Measurements from ENCODE around the gene NBPF26.
"Not testable (repeated sequence)": the region's sequence is repeated elsewhere in the genome, so short reads cannot be mapped to it uniquely, and the experiment has no call there.

The NBPF26 gene

DNA sequence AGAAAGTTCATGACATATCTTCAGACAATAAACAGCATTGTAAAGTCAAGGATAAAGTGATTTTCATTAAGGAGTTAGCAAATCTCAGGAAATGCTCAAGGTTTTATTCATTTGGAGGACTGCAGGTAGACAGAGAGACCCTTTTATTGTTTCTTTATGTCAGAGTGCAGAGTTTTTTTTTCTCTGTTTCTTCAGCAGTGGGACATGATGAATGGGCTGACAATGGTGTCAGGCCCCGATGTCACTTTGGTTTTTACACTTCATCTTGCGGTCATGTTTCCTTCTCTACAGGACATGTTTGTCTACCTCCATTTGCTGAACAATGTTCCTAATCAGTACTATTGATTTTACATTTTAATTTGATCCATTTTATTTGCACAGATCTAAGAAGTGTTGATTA lies 134.4 kb downstream of the NBPF26 start:
- not testable (repeated sequence) for DNase-seq (ENCODE audit: low read depth)

DNA sequence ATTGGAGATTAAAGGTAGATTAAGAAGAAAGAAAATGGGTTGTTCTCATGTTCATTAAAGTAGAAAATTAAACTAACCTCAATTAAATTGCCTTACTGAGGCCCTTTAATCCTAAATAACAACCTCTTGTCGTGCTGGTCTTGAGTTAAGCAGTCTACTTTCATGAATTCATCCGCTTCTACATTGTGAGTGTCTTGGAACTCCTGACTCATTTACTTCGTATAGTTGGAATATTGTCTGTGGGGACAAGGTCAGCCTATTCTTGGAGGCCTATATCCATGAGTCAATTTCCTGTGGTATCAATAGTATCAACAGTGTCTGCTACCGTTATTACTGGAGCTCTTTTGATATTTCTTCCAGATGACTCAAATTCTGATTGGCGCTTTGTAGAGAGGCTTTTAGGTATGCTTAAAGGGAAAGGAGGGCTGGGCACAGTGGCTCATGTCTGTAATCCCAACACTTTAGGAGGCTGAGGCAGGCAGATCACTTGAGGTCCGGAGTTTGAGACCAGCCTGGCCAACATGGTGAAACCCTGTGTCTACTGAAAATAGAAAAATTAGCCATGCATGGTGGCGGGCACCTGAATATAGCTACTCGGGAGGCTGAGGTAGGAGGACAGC lies 136.0 kb downstream of the NBPF26 start:
- not testable (repeated sequence) for DNase-seq (ENCODE audit: low read depth)

DNA sequence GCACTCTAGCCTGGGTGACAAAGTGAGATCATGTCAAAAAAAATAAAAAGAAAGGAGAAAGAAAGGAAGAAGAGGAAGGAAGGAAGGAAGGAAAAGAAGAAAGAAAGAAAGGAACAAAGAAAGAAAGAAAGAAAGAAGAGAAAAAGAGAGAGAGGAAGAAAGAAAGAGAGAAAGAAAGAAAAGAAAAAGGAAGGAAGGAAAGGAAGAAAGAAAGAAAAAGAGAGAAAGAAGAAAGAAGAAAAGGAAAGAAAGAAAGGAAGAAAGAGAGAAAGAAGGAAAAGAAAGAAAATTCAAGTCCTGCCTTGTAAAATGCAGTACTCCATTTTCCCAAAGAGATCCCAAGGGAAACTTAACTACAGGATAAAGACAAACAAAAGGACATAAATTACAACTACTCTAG lies 154.5 kb downstream of the NBPF26 start:
- DNase-seq (ENCODE audit: low read depth): not testable (repeated sequence)

DNA sequence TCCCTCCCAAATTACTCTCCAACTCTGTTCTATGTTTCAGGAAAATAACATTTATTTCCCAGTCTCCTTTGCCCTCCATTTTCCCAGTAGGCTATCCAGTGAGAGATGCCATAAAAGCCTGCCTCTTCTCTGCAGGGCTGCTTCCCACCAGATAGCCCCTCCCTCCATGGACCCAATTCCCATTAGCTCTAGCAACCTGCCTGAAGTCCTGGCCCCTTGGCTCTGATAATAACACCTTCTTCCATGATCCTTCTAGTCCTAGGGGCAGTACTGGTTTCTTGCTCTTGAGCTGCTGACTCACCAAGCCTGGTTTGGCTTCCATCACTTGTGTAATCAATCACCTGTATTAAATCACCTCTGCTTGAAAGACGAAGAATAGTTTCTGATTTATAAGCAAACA lies 156.3 kb downstream of the NBPF26 start:
- DNase-seq (ENCODE audit: low read depth): not testable (repeated sequence)

DNA sequence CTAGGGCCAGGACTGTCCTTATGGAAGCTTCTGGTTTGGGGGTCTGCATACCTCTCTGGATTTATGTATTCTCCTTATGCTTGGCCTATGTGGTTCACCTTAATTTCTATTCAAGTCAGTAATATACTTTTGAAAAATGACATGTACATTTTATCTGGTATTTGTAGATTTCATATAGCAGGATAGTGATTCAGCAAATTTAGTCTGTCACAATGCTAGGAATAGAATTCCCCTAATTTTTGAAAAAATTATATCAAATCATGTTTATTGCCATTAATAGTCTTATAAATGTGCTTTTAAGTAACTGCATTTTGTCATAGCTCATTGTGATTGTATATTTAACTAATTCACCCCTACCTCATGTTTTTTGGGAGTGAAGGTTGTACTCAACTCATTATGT lies 158.2 kb downstream of the NBPF26 start:
- DNase-seq (ENCODE audit: low read depth): not testable (repeated sequence)
